ENCODE results near the gene PSMD6.

The PSMD6 gene

DNA sequence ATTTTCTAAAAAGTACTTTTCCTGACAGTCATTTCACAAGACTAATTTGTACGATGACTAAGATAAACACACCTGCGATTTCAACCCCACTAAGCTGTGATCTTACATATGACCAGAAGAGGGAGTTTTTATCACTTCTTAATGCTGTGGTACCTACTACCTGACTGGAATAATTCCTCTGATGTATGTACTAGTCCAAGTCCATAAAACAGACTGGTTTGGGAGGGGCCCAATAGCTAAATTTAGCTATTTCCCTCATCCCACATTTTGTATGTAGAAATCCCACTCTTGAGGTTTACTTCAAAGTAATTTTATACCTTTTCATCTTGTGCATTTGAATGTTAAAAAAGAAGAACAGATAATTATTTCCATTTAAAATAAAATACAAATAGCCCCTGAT is 61.4 kb downstream of the PSMD6 start:
- no peak overlapping the region for H3K27ac ChIP-seq
- TF ChIP-seq ZFX (IDR thresholded peaks at IDR 0.05; ENCODE audit: borderline replicate concordance), result no peak
- TF ChIP-seq, protein P1, sequence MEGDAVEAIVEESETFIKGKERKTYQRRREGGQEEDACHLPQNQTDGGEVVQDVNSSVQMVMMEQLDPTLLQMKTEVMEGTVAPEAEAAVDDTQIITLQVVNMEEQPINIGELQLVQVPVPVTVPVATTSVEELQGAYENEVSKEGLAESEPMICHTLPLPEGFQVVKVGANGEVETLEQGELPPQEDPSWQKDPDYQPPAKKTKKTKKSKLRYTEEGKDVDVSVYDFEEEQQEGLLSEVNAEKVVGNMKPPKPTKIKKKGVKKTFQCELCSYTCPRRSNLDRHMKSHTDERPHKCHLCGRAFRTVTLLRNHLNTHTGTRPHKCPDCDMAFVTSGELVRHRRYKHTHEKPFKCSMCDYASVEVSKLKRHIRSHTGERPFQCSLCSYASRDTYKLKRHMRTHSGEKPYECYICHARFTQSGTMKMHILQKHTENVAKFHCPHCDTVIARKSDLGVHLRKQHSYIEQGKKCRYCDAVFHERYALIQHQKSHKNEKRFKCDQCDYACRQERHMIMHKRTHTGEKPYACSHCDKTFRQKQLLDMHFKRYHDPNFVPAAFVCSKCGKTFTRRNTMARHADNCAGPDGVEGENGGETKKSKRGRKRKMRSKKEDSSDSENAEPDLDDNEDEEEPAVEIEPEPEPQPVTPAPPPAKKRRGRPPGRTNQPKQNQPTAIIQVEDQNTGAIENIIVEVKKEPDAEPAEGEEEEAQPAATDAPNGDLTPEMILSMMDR (IDR thresholded peaks at IDR 0.05), result peak; percentile 78

Data from 22Rv1 (cell line).